A549 (cell line): Measurements from ENCODE around the gene PPP2R3B. TPM values are rescaled to one million over a fixed set of nuclear protein-coding genes. Genes with fewer than 3 reads are reported as not detected.
A peak's percentile ranks its signal among the peaks of the same experiment; 100 is the strongest.

Source experiments
- ATAC-seq, 2 experiments: fragments of 200-7000 bp in 1 of 2; fragments of >200 bp in 1 of 2; cut with Nextera tagmentation in 1 of 2; cut with Tn5 transposase in 1 of 2; 3 replicates each; pipeline versions ENCODE4 v1.8.0 to v1.9.1; 2018 to 2020; ENCODE audit warnings: mild to moderate bottlenecking in 1 of 2, moderate library complexity in 1 of 2
- CTCF ChIA-PET: fragments of 300-600 bp; sonication (Branson Sonifier 250); formaldehyde crosslinking; extraction: SDS; loops from one replicate; lab custom pipeline; 2021; ENCODE audit warnings: antibody characterized with exemption, inconsistent platforms; lab: Yijun Ruan, JAX
- POLR2A ChIA-PET: fragments of 350-600 bp; formaldehyde crosslinking; extraction: SDS; loops from one replicate; lab custom pipeline; 2021; ENCODE audit warnings: antibody characterized with exemption, inconsistent platforms; lab: Yijun Ruan, JAX
- DNase-seq, 2 experiments: peaks; one replicate each; pipeline versions ENCODE4 v3.0.0 to v3.0.0-alpha.2; 2011 to 2016; ENCODE audit warnings: low read depth in 1 of 2, low spot score in 1 of 2
- FAIRE-seq: peaks from 2 replicates; lab custom pipeline; 2011; peaks lifted over from hg19 to GRCh38; lab: Jason Lieb, UNC
- H3K27ac ChIP-seq, 2 experiments: fragments of >200 bp; sonication (Bioruptor Twin); formaldehyde crosslinking; 3 replicates each; pipeline ENCODE4 v1.5.1; 2016 to 2017
- H3K4me1 ChIP-seq: fragments of >200 bp; sonication (Bioruptor Twin); formaldehyde crosslinking; 3 replicates; pipeline ENCODE4 v1.6.1; 2016
- H3K4me2 ChIP-seq: fragments of >200 bp; sonication (Bioruptor Twin); formaldehyde crosslinking; 3 replicates; pipeline ENCODE4 v1.6.1; 2016
- H3K4me3 ChIP-seq: fragments of >200 bp; sonication (Bioruptor Twin); formaldehyde crosslinking; 3 replicates; pipeline ENCODE4 v1.5.1; 2016
- H3K9me3 ChIP-seq: fragments of >200 bp; sonication (Bioruptor Twin); formaldehyde crosslinking; 3 replicates; pipeline ENCODE4 v1.6.1; 2016
- BCL3 ChIP-seq: fragments of >200 bp; sonication (Bioruptor Twin); formaldehyde crosslinking; IDR thresholded peaks from 3 replicates; pipeline ENCODE4 v1.6.1; 2016
- CHD2 ChIP-seq: fragments of 150-350 bp; IDR thresholded peaks from 2 replicates; pipeline ENCODE4 v1.6.1; 2014; ENCODE audit warnings: low read length; ENCODE audit not compliant: partially characterized antibody
- CTCF ChIP-seq: fragments of >200 bp; sonication (Bioruptor Twin); formaldehyde crosslinking; IDR thresholded peaks from 3 replicates; pipeline ENCODE4 v1.5.1; 2016
- E2F6 ChIP-seq: IDR thresholded peaks from 2 replicates; pipeline ENCODE4 v1.6.1; 2012; ENCODE audit warnings: low read depth, borderline replicate concordance
- EP300 ChIP-seq, 2 experiments: fragments of >200 bp; sonication (Bioruptor Twin); formaldehyde crosslinking; IDR thresholded peaks; 2 replicates in 1 of 2; 3 replicates in 1 of 2; pipeline ENCODE4 v1.6.1; 2016 to 2017
- FOSL2 ChIP-seq, 2 experiments: fragments of 450-650 bp in 1 of 2; fragments of >200 bp in 1 of 2; sonication (Bioruptor Twin) in 1 of 2; formaldehyde crosslinking; IDR thresholded peaks; 2 replicates each; pipeline versions ENCODE4 v1.5.0 to v1.6.1; 2016 to 2020; ENCODE audit warnings: mild to moderate bottlenecking in 1 of 2, moderate library complexity in 1 of 2
- HDAC2 ChIP-seq: fragments of 200-600 bp; sonication (generic); IDR thresholded peaks from 2 replicates; pipeline ENCODE4 v1.6.1; 2016
- HOXA7 ChIP-seq: fragments of 250-450 bp; sonication (Bioruptor Pico); IDR thresholded peaks from 2 replicates; pipeline ENCODE4 v1.5.0; 2020; ENCODE audit warnings: mild to moderate bottlenecking, moderate library complexity
- KDM5A ChIP-seq: fragments of 200-600 bp; sonication (generic); IDR thresholded peaks from 2 replicates; pipeline ENCODE4 v1.6.1; 2016; ENCODE audit warnings: antibody characterized with exemption, mild to moderate bottlenecking
- NPAS2 ChIP-seq: fragments of 250-450 bp; sonication (Bioruptor Pico); IDR thresholded peaks from 2 replicates; pipeline ENCODE4 v1.8.0; 2022; ENCODE audit warnings: mild to moderate bottlenecking, moderate library complexity, borderline replicate concordance
- POLR2A ChIP-seq: IDR thresholded peaks from 2 replicates; pipeline ENCODE4 v1.6.1; 2012; ENCODE audit warnings: mild to moderate bottlenecking, low read length
- POLR2AphosphoS2 ChIP-seq: conservative IDR thresholded peaks from 2 replicates; pipeline ENCODE4 v1.6.1; 2012; ENCODE audit warnings: low read length, improper control_type of control experiment, inconsistent platforms
- RAD21 ChIP-seq, 2 experiments: fragments of >200 bp in 1 of 2; sonication (Bioruptor Twin) in 1 of 2; formaldehyde crosslinking in 1 of 2; IDR thresholded peaks in 1 of 2; conservative IDR thresholded peaks in 1 of 2; 2 replicates in 1 of 2; 3 replicates in 1 of 2; pipeline ENCODE4 v1.6.1; 2012 to 2018; ENCODE audit warnings: inconsistent platforms in 1 of 2
- RARB ChIP-seq: fragments of 250-450 bp; sonication (Bioruptor Pico); IDR thresholded peaks from 2 replicates; pipeline ENCODE4 v1.8.0; 2021; ENCODE audit warnings: mild to moderate bottlenecking, moderate library complexity
- RFX5 ChIP-seq: fragments of 450-650 bp; IDR thresholded peaks from 2 replicates; pipeline ENCODE4 v1.7.1; 2014; ENCODE audit warnings: antibody characterized with exemption, mild to moderate bottlenecking, moderate library complexity
- RNF2 ChIP-seq: fragments of 200-600 bp; sonication (generic); IDR thresholded peaks from 2 replicates; pipeline ENCODE4 v1.6.1; 2016; ENCODE audit warnings: low read depth, mild to moderate bottlenecking, antibody characterized with exemption, moderate library complexity, borderline replicate concordance
- SMC3 ChIP-seq: fragments of >200 bp; sonication (Bioruptor Twin); formaldehyde crosslinking; IDR thresholded peaks from 3 replicates; pipeline ENCODE4 v1.6.1; 2018; ENCODE audit warnings: inconsistent platforms
- ZNF302 ChIP-seq: fragments of 250-450 bp; sonication (Bioruptor Pico); IDR thresholded peaks from 2 replicates; pipeline ENCODE4 v1.9.0; 2021; ENCODE audit warnings: inconsistent platforms, mild to moderate bottlenecking, moderate library complexity
- WGBS: methylation state at CpG from one replicate; pipeline ENCODE4 v1.1.6; 2017; ENCODE audit errors: missing lambda C conversion rate; 5-methylcytosine and 5-hydroxymethylcytosine counted together
- polyA plus RNA-seq, 4 experiments: library from polyadenylated mRNA; depleted of rRNA in 3 of 4; stranded (reverse); fragments of >200 nt; fragmentation: RNase III in 1 of 4; extraction: RNeasy Plus Mini Kit Qiagen cat#74134 plus additional on column Dnase treatment in 1 of 4; gene quantifications; 2 replicates in 3 of 4; 3 replicates in 1 of 4; pipeline ENCODE4 v1.2.3, GENCODE V29; 2011 to 2017

Gene PPP2R3B
- polyA plus RNA-seq, 2 of the 4 experiments (the other 2 are of a cell fraction) = 12.6 to 29.6 TPM

DNA sequence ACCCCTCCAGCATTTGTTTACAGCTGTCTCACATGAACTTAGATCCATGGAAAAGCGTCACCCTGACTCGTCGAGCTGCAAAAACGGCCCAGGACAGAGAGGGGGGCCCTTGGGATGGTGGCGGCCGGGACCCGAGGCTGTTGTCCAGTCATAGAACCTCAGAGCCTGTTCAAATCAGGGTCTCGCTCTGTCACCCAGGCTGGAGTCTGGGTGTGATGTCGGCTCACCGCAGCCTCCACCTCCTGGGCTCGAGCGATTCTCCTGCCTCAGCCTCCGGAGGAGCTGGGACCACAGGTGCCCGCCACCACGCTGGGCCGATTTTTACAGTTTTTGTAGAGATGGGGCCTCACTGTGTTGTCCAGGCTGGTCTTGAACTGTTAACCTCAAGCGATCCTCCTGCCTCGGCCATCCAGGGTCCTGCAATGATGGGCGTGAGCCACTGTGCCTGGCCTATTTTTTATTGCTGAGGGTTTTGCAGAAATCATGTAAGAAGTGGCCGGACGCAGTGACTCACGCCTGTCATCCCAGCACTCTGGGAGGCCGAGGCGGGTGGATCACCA lies 42.6 kb upstream of the PPP2R3B start:
- peaks cover 7% of the 10 kb centered on the region; the same call in 2 of the 3 replicates for H3K4me1 ChIP-seq
- ChIA-PET POLR2A (no interaction called here), CTCF (no interaction called here)
- no peak for DNase-seq
- H3K4me3 ChIP-seq = no peak overlapping the region
- ATAC-seq = no peak
- H3K27ac ChIP-seq = no peak overlapping the region
- H3K9me3 ChIP-seq = no peaks in the 10 kb centered on the region
- WGBS = 76% methylated on average over 20 of the region's 24 CpGs
- H3K4me2 ChIP-seq = no peak overlapping the region
- TF ChIP-seq RFX5 = no peak
- TF ChIP-seq NPAS2 (CRISPR knock-in tag) = no peak
- no peak for TF ChIP-seq SMC3
- no peak for TF ChIP-seq KDM5A
- TF ChIP-seq EP300 (IDR thresholded peaks at IDR 0.05) = no peak
- TF ChIP-seq HDAC2 = no peak
- no peak for TF ChIP-seq HOXA7
- no peak for TF ChIP-seq RNF2
- TF ChIP-seq FOSL2 (IDR thresholded peaks at IDR 0.05) = no peak
- TF ChIP-seq FOSL2 (CRISPR knock-in tag; IDR thresholded peaks at IDR 0.05) = no peak
- no peak for TF ChIP-seq RARB (CRISPR knock-in tag)
- TF ChIP-seq BCL3 = no peak
- no peak for TF ChIP-seq POLR2AphosphoS2
- no peak for FAIRE-seq

GRCh38 chrX:427812-428725 lies 41.4 kb upstream of the PPP2R3B start:
- peak; percentile 80 to 87 for TF ChIP-seq RAD21 (conservative IDR thresholded peaks at IDR 0.05 in 1 of 2, IDR thresholded peaks at IDR 0.05 in 1 of 2)
- TF ChIP-seq SMC3 = peak; percentile 67
- TF ChIP-seq ZNF302 (CRISPR knock-in tag) = no peak
- no peak for TF ChIP-seq CHD2
- TF ChIP-seq E2F6 = 0 out of 2 replicates have a peak, but pooled peaks have one; percentile 44
- peak; percentile 56 for TF ChIP-seq CTCF
- TF ChIP-seq, all 56 proteins: peak for 4
- FAIRE-seq (no peak), ATAC-seq (peak; percentile 68 to 78), DNase-seq (peak; percentile 50 to 74)
- ChIA-PET POLR2A (no interaction called here), CTCF (no interaction called here)
- Histone ChIP-seq H3K27ac (peak overlapping the region; percentile 7 to 66; a peak in 3 of 6 replicates), H3K4me3 (peak overlapping the region; percentile 32; the same call in 2 of the 3 replicates), H3K4me2 (peak overlapping the region; percentile 82), H3K4me1 (peaks cover 7% of the 10 kb centered on the region; the same call in 2 of the 3 replicates), H3K9me3 (no peaks in the 10 kb centered on the region)
- 30% methylated on average over 53 of the region's 56 CpGs for WGBS

DNA sequence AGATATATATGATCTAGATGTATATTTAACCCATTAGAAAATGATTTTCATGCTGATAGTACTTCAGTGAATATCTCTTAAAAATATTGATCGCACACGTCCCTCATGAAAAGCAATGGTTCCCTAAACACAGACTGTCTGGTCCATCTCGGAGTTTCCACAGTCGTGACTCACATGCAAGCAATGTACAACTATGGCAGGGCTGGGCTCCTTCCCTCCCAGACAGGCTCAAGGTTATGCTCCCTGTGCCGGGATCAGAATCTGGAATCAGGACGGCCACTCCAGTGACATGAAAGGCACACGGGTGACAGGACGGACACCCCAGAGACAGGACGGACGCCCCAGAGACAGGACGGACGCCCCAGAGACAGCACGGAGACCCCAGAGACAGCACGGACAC lies 40.2 kb upstream of the PPP2R3B start:
- no peak overlapping the region for H3K27ac ChIP-seq
- peaks cover 7% of the 10 kb centered on the region; the same call in 2 of the 3 replicates for H3K4me1 ChIP-seq
- peak overlapping the region; percentile 82 for H3K4me2 ChIP-seq
- DNase-seq (peak; percentile 69 to 70), ATAC-seq (peak; percentile 81), FAIRE-seq (no peak)
- ChIA-PET POLR2A (no interaction called here), CTCF (no interaction called here)
- H3K4me3 ChIP-seq = no peak overlapping the region
- no peaks in the 10 kb centered on the region for H3K9me3 ChIP-seq
- no peak for TF ChIP-seq POLR2A
- no peak for TF ChIP-seq FOSL2 (IDR thresholded peaks at IDR 0.05)
- TF ChIP-seq FOSL2 (CRISPR knock-in tag; IDR thresholded peaks at IDR 0.05) = peak; percentile 64
- TF ChIP-seq RAD21 (conservative IDR thresholded peaks at IDR 0.05 in 1 of 2, IDR thresholded peaks at IDR 0.05 in 1 of 2) = no peak
- WGBS = 14% methylated on average over 13 of the region's 14 CpGs
